ENCODE measurements around the gene HOOK2. TPM values are rescaled to one million over a fixed set of nuclear protein-coding genes. Genes with fewer than 3 reads are reported as not detected.
A peak's percentile ranks its signal among the peaks of the same experiment; 100 is the strongest.

The HOOK2 gene
- total and polyA plus RNA-seq, 2 of the 8 experiments (the other 6 are each of a cell fraction or from before 2014, with no cell fraction given) = 23.8 to 63.2 TPM

DNA sequence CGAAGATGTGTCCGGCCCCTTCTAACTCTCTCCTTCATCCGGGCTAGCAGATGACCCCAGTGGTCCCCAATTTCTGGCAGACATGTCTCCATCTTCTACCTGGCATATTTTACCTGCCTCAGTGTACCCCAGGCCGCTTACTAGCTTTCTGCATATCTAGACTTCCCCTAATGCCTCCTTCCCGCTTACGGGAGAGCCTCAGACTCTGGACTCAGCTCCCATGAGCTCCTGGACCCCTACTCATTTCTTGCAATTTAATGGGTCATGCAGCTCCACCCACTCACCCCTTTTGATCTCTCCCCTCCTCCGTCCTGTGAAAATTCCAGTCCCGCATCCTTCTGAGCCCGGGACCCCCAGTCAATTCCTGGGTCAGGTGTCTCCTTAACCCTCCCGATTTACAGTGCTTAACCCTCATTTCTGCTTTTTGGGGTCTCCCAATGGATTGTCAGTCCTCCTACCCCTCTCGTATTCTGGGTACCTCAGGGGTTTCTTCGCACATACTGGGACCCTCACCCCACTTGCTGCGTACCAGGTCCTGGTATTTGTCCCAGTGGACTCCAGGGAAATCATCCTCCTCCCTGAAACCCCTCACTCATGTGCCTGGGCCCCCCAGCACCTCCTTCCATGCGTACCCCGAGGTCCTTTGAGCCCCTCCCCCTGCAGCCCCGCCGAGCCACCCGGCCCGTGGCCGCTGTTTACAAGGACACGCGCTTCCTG, 15.4 kb upstream of the HOOK2 start (continued):
- TF ChIP-seq, protein P1, sequence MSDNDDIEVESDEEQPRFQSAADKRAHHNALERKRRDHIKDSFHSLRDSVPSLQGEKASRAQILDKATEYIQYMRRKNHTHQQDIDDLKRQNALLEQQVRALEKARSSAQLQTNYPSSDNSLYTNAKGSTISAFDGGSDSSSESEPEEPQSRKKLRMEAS (IDR thresholded peaks at IDR 0.05) = peak; percentile 84
- TF ChIP-seq SP4 (IDR thresholded peaks at IDR 0.05; ENCODE audit: low read length) (no peak), TBP (IDR thresholded peaks at IDR 0.05; ENCODE audit: low read depth, low read length) (no peak), HDAC2 (IDR thresholded peaks at IDR 0.05; ENCODE audit: borderline replicate concordance in 1 of 2, low read depth in 2 of 2, low read length in 2 of 2) (peak in 1 of 2 experiments; percentile 36; a peak in 1 of 4 replicates)
